Esophagus muscularis mucosa (tissue), 3 donors: ENCODE measurements around the gene CDH22.

Experiments
- POLR2A ChIP-seq: fragments of 450-650 bp; IDR thresholded peaks from one replicate; pipeline ENCODE4 v1.6.1; 2017; ENCODE audit warnings: antibody characterized with exemption, moderate library complexity, mild to moderate bottlenecking, low read depth
- POLR2AphosphoS5 ChIP-seq, 2 donors: sonication (generic); formaldehyde crosslinking; IDR thresholded peaks; one replicate each; pipeline ENCODE4 v1.6.1; 2017; ENCODE audit warnings: antibody characterized with exemption in 2 of 2
- TF ChIP-seq, protein P1 (sequence below), 3 experiments: fragments of 200-600 bp in 2 of 3; fragments of 450-650 bp in 1 of 3; sonication (generic) in 2 of 3; IDR thresholded peaks; one replicate each; pipeline ENCODE4 v1.5.1; 2017 to 2019; ENCODE audit warnings: antibody characterized with exemption in 3 of 3, mild to moderate bottlenecking in 2 of 3, moderate library complexity in 1 of 3

DNA sequence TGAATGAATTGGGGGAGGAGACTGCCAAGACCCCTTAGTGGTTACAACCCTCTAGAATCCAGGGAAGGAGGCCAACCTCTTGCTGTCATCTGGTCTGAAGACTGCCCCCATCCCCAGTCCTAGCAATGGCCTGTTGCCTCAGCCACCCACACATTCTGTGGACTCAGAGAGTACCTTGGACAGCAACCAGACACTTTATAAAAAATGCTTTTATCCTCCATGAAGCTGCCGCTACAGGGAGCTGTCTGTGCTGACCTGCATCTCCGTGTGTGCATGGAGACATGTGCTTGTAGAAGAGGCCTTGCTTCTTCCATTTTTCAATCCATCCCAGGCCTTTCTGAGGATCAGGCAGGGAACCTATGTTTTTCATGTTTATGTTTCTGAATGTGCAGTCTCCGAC lies 15.2 kb downstream of the CDH22 start:
- TF ChIP-seq, protein P1, sequence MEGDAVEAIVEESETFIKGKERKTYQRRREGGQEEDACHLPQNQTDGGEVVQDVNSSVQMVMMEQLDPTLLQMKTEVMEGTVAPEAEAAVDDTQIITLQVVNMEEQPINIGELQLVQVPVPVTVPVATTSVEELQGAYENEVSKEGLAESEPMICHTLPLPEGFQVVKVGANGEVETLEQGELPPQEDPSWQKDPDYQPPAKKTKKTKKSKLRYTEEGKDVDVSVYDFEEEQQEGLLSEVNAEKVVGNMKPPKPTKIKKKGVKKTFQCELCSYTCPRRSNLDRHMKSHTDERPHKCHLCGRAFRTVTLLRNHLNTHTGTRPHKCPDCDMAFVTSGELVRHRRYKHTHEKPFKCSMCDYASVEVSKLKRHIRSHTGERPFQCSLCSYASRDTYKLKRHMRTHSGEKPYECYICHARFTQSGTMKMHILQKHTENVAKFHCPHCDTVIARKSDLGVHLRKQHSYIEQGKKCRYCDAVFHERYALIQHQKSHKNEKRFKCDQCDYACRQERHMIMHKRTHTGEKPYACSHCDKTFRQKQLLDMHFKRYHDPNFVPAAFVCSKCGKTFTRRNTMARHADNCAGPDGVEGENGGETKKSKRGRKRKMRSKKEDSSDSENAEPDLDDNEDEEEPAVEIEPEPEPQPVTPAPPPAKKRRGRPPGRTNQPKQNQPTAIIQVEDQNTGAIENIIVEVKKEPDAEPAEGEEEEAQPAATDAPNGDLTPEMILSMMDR (IDR thresholded peaks at IDR 0.05), result no peak
- no peak for TF ChIP-seq POLR2AphosphoS5 (IDR thresholded peaks at IDR 0.05)
- TF ChIP-seq POLR2A, result no peak
